Left ventricle myocardium superior (tissue), 1 donor: ENCODE measurements around the gene EPHA4. TPM values are rescaled to one million over a fixed set of nuclear protein-coding genes. Genes with fewer than 3 reads are reported as not detected.
A peak's percentile ranks its signal among the peaks of the same experiment; 100 is the strongest.

Source experiments
- ATAC-seq: fragments of 200-7000 bp; cut with Tn5 transposase; one replicate; pipeline ENCODE4 v1.9.1; 2020; ENCODE audit warnings: mild to moderate bottlenecking, moderate library complexity
- DNase-seq: peaks from one replicate; pipeline ENCODE4 v3.0.0-alpha.2; 2020
- intact Hi-C: fragments of 100-400 bp; cut with micrococcal nuclease; formaldehyde crosslinking; loops from one replicate; pipeline ENCODE4 v1.11.0; 2022
- total RNA-seq: library from RNA; stranded (reverse); fragmentation: NEBNext Ultra II Directional; extraction: Animal tissue kit (Norgen Biotek cat#: 25700); gene quantifications from one replicate; pipeline ENCODE4 v1.2.1, GENCODE V29; 2021
- donor health status: DM: no; HTN: yes; CAD: no; lungs with severe emphysema.

Gene EPHA4
- total RNA-seq, 1 donor from 2014 or later, result 16.3 TPM

DNA sequence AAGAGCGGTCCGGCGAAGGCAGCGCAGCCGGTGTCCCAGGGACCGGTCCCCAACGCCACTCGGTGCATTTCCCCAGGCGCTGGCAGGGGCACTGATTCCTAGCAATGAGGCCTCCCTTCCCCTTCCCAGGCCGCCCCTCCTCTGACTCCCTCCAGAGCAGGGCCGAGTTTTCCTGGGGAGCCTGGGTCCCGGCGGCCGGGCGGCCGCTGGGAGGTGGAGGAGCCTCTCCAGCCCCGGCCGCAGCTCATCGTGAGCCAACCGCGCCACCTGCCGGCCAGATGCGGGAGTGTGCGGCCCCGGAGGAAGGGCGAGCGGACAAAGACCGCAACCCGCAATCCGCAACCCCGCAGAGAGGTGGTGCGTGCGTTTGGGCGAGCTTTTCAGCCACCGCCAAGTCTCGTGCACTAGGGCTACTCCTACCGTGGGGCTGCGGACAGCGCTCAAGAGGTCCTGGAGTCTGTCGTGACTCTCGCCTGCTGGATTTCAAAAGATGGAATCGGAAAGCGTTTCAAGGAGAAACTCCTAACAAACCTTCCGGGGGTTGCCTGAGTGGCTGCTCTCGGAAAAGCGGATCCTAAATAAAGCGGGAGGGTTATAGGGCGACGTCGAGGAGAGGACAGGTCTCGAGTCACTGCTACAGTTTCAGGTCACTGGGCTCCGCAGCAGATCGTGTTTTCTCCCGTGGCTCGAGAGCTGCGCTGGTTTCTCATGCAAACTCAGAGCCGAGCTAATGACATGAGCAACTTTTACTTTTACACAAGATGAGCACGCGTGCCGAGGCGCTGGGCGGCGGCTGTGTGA, 1.5 kb upstream of the EPHA4 start:
- peak; percentile 93 for DNase-seq
- ATAC-seq, result peak; percentile 82
- intact Hi-C loops, result loop anchor here (5.0 to 10.0 kb wide), 3 partner anchors 469 to 1839 kb away; no protein-coding TSS in a partner anchor

GRCh38 chr2:221572821-221573429, 821 bp upstream of the EPHA4 start:
- DNase-seq, result no peak
- intact Hi-C loops, result loop anchor here (5.0 to 10.0 kb wide), 3 partner anchors 468 to 1838 kb away; no protein-coding TSS in a partner anchor
- peak; percentile 63 for ATAC-seq

DNA sequence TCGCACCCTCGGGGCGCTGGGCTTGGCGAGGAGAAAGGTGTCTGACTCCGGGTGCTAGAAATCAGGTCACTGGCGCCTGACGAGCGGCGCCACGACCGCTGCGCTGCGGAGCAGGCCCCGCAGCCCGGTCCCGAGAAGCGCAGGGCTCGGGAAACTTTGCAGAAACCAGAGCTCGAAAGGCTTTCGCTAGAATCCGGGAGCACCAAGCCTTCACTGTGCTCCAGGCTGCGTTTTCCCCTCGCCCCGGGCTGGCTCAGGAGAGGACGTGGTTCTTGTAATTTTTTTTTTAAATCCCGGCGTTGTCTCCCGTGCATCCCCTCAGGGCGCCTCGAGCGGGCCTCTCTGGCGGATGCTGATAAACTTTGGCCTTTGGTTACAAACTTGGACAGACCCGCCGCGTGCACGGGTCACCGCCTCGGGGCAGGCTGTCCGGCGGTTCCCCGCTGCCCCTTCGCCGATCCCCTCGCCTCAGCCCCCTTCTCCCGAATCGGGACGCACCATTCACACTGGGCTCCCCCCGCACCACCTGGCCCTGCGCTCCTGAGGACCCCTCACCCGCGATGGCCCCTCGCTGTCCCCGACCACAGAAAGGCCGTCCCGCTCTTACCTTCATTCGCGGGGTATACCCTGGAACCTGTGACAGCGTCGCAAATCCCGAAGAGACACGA, 419 bp downstream of the EPHA4 start:
- intact Hi-C loops, result loop anchor here (5.0 to 10.0 kb wide), 3 partner anchors 467 to 1837 kb away; no protein-coding TSS in a partner anchor
- DNase-seq (peak; percentile 57), ATAC-seq (peak; percentile 9)

- ATAC-seq (no peak), DNase-seq (peak; percentile 33)
- intact Hi-C loops, result loop anchor here (5.0 to 10.0 kb wide), 3 partner anchors 466 to 1836 kb away; no protein-coding TSS in a partner anchor
Measured at GRCh38 chr2:221571025-221571550, 1.0 kb downstream of the EPHA4 start.

GRCh38 chr2:221570321-221570935, 1.7 kb downstream of the EPHA4 start:
- intact Hi-C loops, result loop anchor here (5.0 to 10.0 kb wide), 3 partner anchors 466 to 1836 kb away; no protein-coding TSS in a partner anchor
- DNase-seq (peak; percentile 29), ATAC-seq (no peak)

DNA sequence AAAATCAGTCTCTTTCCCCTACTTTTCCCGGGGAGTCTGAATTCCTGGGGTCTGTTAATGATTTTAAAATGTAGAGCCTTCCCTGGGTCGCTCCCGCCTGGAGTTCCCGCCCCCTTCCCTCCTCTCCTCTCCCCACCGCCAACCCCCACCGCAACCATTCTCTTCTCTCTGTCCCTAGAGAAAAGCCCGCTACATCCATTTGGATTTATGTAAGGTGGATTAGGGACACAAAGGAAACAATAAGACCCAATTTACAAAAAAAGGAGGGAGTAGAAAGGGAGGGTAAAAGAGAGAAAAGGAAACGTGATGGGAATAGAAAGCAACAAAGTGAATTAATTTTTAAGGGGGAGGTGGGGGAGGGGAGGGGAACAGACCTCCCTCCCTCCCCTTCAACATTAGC, 2.2 kb downstream of the EPHA4 start:
- ATAC-seq (no peak), DNase-seq (no peak)
- intact Hi-C loops, result loop anchor here (5.0 to 10.0 kb wide), 3 partner anchors 465 to 1835 kb away; no protein-coding TSS in a partner anchor

GRCh38 chr2:221569425-221569845, 2.7 kb downstream of the EPHA4 start:
- intact Hi-C loops, result no loop called here
- ATAC-seq, result no peak
- no peak for DNase-seq

DNA sequence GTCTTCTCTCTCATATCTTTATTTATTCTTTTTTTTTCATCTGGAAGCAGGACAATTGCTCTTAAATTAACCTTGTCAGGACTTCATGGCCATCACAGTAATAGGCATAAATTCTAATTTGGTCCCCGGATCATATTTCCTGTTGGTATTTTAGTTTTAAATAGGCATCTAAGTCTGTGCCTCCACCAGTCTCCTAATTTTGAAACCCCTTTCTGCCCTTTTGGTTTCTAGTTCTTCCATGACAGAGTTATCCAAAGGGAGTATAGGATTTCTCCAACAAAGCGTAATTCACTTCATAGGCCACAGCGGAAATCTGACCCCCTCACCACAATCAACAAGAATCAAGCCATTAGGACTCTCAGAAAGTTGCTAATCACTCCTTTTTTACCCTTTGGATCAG, 3.8 kb downstream of the EPHA4 start:
- intact Hi-C loops, result no loop called here
- no peak for DNase-seq
- ATAC-seq, result no peak

- DNase-seq (no peak), ATAC-seq (no peak)
- intact Hi-C loops, result no loop called here
Measured at GRCh38 chr2:221567809-221568208, 4.3 kb downstream of the EPHA4 start.

DNA sequence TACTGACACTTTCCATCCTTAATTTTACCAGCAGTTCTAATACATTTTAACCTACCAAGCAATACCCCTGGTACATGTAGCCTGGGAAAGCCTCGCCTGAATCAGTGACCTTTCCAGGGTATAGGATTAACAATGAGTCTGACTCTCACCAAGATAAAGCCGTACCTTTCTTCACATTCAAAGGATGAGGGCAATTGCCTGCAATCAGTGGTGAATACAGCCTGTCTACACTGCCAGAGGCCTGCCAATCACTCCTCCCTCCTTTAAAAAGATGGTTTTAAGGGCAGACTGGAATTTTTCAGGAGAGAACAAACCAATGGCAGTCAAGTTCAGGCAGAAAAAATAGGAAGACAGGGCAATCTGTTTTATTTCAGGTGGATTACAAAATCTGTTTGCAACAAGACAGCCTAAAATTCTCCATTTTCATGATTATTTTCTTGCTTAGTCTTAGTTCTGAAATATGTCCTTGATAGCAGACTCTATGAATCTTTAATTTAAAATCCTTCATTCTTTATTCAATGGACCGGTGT, 4.8 kb downstream of the EPHA4 start:
- DNase-seq (no peak), ATAC-seq (no peak)
- intact Hi-C loops, result no loop called here

- intact Hi-C loops, result no loop called here
- DNase-seq (no peak), ATAC-seq (no peak)
Measured at GRCh38 chr2:221563270-221563985, 8.7 kb downstream of the EPHA4 start.

- ATAC-seq (no peak), DNase-seq (no peak)
- intact Hi-C loops, result no loop called here
Measured at GRCh38 chr2:221562226-221562625, 9.9 kb downstream of the EPHA4 start.

DNA sequence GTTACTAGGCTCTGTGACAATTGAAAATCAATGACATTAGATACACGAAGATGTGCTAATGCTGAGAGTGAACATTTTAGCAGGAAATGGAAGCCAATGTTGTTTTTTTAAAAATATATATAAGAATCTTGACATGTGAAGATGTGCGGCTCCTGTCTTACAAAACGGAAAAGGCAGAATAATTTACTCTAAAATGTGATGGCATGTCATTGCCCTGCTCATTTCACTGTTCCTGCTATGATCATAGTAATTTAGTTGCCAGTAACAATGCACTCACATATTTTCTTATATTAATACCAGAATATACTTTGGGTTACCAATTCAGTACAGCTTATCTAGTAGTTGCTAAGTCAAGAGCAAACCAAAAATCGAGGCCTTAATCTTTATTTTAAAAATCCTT, 10.3 kb downstream of the EPHA4 start:
- intact Hi-C loops, result no loop called here
- ATAC-seq (no peak), DNase-seq (no peak)

- no peak for ATAC-seq
- intact Hi-C loops, result no loop called here
- no peak for DNase-seq
Measured at GRCh38 chr2:221559991-221560390, 12.1 kb downstream of the EPHA4 start.

- intact Hi-C loops, result no loop called here
- ATAC-seq (no peak), DNase-seq (no peak)
Measured at GRCh38 chr2:221558107-221558506, 14.0 kb downstream of the EPHA4 start.

GRCh38 chr2:221555494-221555846, 16.6 kb downstream of the EPHA4 start:
- peak; percentile 47 for ATAC-seq
- intact Hi-C loops, result no loop called here
- DNase-seq, result no peak

- DNase-seq (no peak), ATAC-seq (peak; percentile 81)
- intact Hi-C loops, result no loop called here
Measured at GRCh38 chr2:221554769-221555493, 17.2 kb downstream of the EPHA4 start.

DNA sequence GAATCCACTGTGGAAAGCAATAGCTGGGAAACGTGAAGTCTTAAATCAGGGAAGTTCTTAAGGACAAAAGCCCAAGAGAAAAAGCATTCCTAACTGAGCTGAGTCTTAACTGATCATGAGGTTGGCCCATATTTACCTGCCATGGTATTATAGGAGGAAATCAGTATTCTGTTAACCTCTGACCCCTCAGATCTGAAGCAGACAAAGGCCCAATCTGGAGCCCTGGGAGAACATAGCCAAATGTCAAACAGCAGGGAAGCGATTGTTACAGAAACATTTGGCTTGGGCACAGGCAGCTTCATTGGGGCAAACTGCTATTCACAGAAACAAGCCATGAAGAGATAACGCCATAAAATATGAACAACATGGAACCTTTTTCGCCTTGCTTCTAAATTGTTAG, 18.8 kb downstream of the EPHA4 start:
- DNase-seq (no peak), ATAC-seq (peak; percentile 34)
- intact Hi-C loops, result no loop called here
